ENCODE data around the gene TK1.

- TF ChIP-seq OVOL2 (CRISPR knock-in tag; IDR thresholded peaks at IDR 0.05; ENCODE audit: borderline replicate concordance): no peak
- no peak for TF ChIP-seq CTCF (IDR thresholded peaks at IDR 0.05)
- no peak for TF ChIP-seq HMGXB4 (CRISPR knock-in tag; IDR thresholded peaks at IDR 0.05)
These were observed 21.9 kb downstream of the TK1 start for GRCh38 chr17:78164748-78165607.

All from WTC11 (cell line).